Left ventricle myocardium inferior (tissue), 1 donor: ENCODE results near the gene CWF19L2. TPM values are rescaled to one million over a fixed set of nuclear protein-coding genes. Genes with fewer than 3 reads are reported as not detected.
"Not testable (repeated sequence)": the region's sequence is repeated elsewhere in the genome, so short reads cannot be mapped to it uniquely, and the experiment has no call there.

Experiments used
- DNase-seq: peaks from one replicate; pipeline ENCODE4 v3.0.0-alpha.2; 2020
- H3K27ac ChIP-seq: fragments of 200-600 bp; replicated peaks from 2 replicates; pipeline ENCODE4 v1.8.0; 2021
- H3K27me3 ChIP-seq: fragments of 200-600 bp; 2 replicates; pipeline ENCODE4 v1.8.0; 2021; ENCODE audit warnings: low read depth
- H3K36me3 ChIP-seq: fragments of 200-600 bp; 2 replicates; pipeline ENCODE4 v1.8.0; 2021
- H3K4me1 ChIP-seq: fragments of 200-600 bp; 2 replicates; pipeline ENCODE4 v1.8.0; 2021
- H3K4me3 ChIP-seq: fragments of 200-600 bp; 2 replicates; pipeline ENCODE4 v1.8.0; 2021; ENCODE audit warnings: mild to moderate bottlenecking, moderate library complexity
- H3K9me3 ChIP-seq: fragments of 200-600 bp; replicated peaks from 2 replicates; pipeline ENCODE4 v1.8.0; 2021
- intact Hi-C: fragments of 100-400 bp; cut with micrococcal nuclease; formaldehyde crosslinking; loops from one replicate; pipeline ENCODE4 v1.11.0; 2022
- total RNA-seq: library from RNA; stranded (reverse); fragmentation: NEBNext Ultra II Directional; extraction: Animal tissue kit (Norgen Biotek cat#: 25700); gene quantifications from one replicate; pipeline ENCODE4 v1.2.1, GENCODE V29; 2021
- TF ChIP-seq, protein P1 (sequence below): fragments of 200-600 bp; IDR thresholded peaks from 2 replicates; pipeline ENCODE4 v1.8.0; 2021; ENCODE audit warnings: antibody characterized with exemption, mild to moderate bottlenecking, borderline replicate concordance
- donor health status: DM: no; HTN: yes; CAD: no; lungs with severe emphysema.

The CWF19L2 gene
- total RNA-seq, 1 donor from 2014 or later = 9.4 TPM

DNA sequence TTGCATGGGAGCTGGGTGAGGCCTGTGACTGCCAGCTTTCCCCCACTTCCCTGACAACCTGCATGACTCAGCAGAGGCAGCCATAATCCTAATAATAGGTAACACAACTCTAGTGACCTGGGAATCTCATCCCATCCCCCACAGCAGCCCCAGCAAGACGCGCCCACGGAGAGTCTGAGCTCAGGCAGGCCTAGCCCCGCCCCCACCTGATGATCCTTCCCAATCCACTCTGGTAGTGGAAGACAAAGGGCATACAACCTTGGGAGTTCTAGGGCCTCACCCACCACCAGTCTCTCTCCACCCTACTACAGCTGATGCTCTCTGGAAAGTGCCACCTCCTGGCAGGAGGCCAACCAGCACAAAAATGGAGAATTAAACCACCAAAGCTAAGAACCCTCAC is 60.3 kb downstream of the CWF19L2 start:
- TF ChIP-seq, protein P1, sequence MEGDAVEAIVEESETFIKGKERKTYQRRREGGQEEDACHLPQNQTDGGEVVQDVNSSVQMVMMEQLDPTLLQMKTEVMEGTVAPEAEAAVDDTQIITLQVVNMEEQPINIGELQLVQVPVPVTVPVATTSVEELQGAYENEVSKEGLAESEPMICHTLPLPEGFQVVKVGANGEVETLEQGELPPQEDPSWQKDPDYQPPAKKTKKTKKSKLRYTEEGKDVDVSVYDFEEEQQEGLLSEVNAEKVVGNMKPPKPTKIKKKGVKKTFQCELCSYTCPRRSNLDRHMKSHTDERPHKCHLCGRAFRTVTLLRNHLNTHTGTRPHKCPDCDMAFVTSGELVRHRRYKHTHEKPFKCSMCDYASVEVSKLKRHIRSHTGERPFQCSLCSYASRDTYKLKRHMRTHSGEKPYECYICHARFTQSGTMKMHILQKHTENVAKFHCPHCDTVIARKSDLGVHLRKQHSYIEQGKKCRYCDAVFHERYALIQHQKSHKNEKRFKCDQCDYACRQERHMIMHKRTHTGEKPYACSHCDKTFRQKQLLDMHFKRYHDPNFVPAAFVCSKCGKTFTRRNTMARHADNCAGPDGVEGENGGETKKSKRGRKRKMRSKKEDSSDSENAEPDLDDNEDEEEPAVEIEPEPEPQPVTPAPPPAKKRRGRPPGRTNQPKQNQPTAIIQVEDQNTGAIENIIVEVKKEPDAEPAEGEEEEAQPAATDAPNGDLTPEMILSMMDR = no peak
- intact Hi-C loops = no loop called here
- no peak for DNase-seq

DNA sequence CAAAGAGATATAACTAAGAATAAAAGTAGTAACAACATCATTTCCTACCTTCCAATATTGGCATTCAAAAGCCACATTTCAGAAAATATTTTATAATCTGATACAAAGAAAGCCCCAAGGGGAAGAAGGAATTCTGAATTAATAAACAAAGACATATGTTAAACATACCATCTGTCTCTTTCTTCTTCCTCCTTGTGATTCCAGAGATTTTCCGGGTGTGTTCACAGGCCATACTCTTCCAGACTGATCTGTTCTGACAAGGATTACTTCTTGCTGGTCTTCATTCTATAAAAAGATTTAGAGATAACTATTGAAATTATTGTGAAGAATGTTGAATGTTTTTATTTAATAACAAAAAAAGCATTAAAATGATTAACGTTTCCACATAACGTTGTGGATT is 65.0 kb downstream of the CWF19L2 start:
- intact Hi-C loops = no loop called here
- H3K27me3 ChIP-seq = no peaks in the 10 kb centered on the region
- TF ChIP-seq, protein P1 = no peak

More for the DNA sequence above, 60.3 kb downstream of the CWF19L2 start:
- H3K4me1 ChIP-seq = no peaks in the 10 kb centered on the region
- H3K27me3 ChIP-seq = no peaks in the 10 kb centered on the region
- H3K9me3 ChIP-seq = peaks cover 22% of the 10 kb centered on the region
- no peak overlapping the region for H3K4me3 ChIP-seq
- H3K27ac ChIP-seq = no peak overlapping the region
- H3K36me3 ChIP-seq = peaks cover 35% of the 10 kb centered on the region

DNA sequence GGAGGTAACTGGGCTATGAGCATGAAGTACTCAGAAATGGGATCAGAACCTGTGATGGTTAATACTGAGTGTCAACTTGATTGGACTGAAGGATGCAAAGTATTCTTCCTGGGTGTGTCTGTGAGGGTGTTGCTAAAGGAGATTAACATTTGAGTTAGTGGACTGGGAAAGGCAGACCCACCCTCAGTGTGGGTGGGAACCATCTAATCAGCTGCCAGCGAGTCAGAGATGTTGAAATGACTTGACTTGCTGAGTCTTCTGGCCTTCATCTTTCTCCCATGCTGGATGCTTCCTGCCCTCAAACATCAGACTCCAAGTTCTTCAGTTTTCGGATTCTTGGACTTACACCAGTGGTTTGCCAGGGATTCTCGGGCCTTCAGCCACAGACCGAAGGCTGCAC is 66.9 kb downstream of the CWF19L2 start:
- peaks cover 49% of the 10 kb centered on the region for H3K36me3 ChIP-seq
- H3K27ac ChIP-seq, H3K9me3 ChIP-seq, H3K4me1 ChIP-seq, DNase-seq, H3K4me3 ChIP-seq, intact Hi-C loops, H3K27me3 ChIP-seq: not testable (repeated sequence)

More for the DNA sequence above, 65.0 kb downstream of the CWF19L2 start:
- no peak overlapping the region for H3K4me3 ChIP-seq
- peaks cover 46% of the 10 kb centered on the region for H3K36me3 ChIP-seq
- no peak overlapping the region for H3K27ac ChIP-seq
- no peaks in the 10 kb centered on the region for H3K4me1 ChIP-seq
- DNase-seq = no peak
- H3K9me3 ChIP-seq = no peaks in the 10 kb centered on the region

- Histone ChIP-seq H3K27me3 (no peaks in the 10 kb centered on the region), H3K36me3 (peaks cover 53% of the 10 kb centered on the region), H3K9me3 (no peaks in the 10 kb centered on the region), H3K4me3 (no peak overlapping the region), H3K4me1 (no peaks in the 10 kb centered on the region), H3K27ac (no peak overlapping the region)
- DNase-seq = no peak
- intact Hi-C loops = no loop called here
- TF ChIP-seq, protein P1 = no peak
Measured at GRCh38 chr11:107387666-107388065, 70.0 kb downstream of the CWF19L2 start.

DNA sequence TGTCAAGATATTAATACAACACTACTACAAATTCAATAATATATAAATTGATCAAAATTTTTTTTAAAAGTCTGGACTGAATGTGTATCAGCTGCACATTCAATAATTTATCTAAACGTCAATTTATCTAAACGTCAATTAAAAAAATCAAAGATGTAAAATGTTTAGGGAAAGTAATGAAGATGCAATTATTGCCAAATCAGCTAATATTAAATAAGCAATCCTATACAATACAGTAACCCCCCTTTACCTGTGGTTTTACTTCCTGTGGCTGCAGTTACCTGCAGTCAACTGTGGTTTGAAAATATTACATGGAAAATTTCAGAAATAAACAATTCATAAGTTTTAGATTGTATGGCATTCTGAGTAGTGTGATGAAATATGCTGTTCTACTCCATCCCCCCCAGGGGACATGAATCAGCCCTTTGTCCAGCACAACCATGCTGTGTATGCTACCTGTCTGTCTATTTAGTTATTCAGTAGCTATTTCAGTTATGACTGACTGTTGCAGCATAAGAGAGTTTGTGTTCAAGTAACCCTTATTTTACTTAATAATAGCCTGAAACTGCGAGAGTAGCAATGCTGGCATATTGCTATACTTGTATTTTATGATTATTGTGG is 72.2 kb downstream of the CWF19L2 start:
- no peaks in the 10 kb centered on the region for H3K4me1 ChIP-seq
- no peaks in the 10 kb centered on the region for H3K9me3 ChIP-seq
- DNase-seq = no peak
- intact Hi-C loops = no loop called here
- H3K4me3 ChIP-seq = no peak overlapping the region
- TF ChIP-seq, protein P1 = no peak
- H3K36me3 ChIP-seq = peaks cover 32% of the 10 kb centered on the region
- H3K27ac ChIP-seq = no peak overlapping the region
- no peaks in the 10 kb centered on the region for H3K27me3 ChIP-seq

GRCh38 chr11:107384144-107384852 is 73.3 kb downstream of the CWF19L2 start:
- H3K36me3 ChIP-seq = peaks cover 20% of the 10 kb centered on the region
- H3K4me1 ChIP-seq = no peaks in the 10 kb centered on the region
- H3K27ac ChIP-seq = no peak overlapping the region
- no peak for DNase-seq
- intact Hi-C loops = no loop called here
- TF ChIP-seq, protein P1 = no peak
- no peaks in the 10 kb centered on the region for H3K9me3 ChIP-seq
- no peak overlapping the region for H3K4me3 ChIP-seq
- H3K27me3 ChIP-seq = no peaks in the 10 kb centered on the region
